ENCODE results near the gene GPR15.

GRCh38 chr3:98518816-98519215 lies 13.0 kb upstream of the GPR15 start:
- no peak for TF ChIP-seq POLR2A (IDR thresholded peaks at IDR 0.05)
- no peak for TF ChIP-seq CTCF (IDR thresholded peaks at IDR 0.05)
